Embryonic facial prominence (tissue), 1 donor: ENCODE measurements around the gene FLAD1.

Source experiments
- DNase-seq: peaks from one replicate; pipeline ENCODE4 v3.0.0-alpha.2; 2016; ENCODE audit errors: extremely low spot score

The FLAD1 gene

DNA sequence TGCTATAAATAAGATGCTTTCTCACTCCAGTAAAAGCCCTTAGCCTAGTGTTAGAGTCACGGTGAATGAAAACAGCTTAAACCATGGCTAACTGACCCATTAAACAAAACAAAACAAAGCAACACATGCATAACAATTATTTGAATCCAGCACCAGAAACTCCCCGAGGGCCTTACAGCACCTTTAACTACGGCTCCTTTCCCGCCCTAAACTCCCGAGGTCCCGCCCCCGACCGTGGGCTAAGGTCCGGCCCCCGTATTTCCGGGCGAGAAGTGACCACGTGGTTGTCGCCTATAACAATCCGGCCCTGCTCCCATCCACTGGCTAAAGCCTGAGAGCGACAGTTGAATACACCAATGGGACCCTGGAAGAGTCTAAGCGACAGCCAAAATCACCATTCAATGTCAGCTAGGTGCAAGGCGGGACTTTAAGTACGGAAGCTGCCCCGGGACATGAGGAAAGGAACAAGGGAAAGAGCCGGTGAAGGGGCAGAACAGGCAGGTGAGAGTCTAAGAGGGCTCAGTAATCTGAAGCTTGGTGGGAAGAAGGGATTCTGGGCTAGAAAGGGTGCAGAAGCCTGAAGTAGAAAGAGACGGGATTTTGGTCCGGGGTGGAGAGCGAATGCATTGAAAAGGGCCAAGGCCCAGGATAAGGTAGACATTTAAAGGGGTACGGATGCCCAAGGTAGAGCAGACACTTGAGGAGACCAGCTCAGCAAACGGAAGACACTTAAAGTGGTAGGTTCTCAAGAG is at the start of gene FLAD1:
FLAD1 (plus strand) TSS at position 448 of the 752 bp plus-strand sequence. CDS start 351 bp downstream, outside the sequence.
- peak; percentile 98 for DNase-seq

DNA sequence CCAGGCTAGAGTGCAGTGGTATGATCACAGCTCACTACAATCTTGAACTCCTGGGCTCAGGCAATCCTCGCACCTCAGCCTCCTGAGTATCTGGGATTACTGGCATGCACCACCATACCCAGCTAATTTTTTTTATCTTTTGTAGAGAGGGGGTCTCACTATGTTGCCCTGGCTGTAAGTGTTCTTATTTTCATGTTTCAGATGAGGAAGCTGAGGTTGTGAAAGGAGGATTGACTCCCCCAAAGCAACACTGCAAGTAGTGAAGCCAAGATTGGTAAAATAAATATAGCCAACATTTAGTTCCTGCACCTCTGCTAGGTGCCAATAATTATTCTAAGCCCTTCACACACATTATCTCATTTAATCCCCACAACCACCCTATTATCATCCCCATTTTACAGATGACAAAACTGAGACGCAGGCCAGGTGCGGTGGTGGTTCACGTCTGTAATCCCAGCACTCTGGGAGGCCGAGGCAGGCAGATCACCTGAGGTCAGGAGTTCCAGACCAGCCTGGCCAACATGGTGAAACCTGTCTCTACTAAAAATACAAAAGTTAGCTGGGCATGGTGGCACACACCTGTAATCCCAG is 48.7 kb upstream of the FLAD1 start:
- no peak for DNase-seq

DNA sequence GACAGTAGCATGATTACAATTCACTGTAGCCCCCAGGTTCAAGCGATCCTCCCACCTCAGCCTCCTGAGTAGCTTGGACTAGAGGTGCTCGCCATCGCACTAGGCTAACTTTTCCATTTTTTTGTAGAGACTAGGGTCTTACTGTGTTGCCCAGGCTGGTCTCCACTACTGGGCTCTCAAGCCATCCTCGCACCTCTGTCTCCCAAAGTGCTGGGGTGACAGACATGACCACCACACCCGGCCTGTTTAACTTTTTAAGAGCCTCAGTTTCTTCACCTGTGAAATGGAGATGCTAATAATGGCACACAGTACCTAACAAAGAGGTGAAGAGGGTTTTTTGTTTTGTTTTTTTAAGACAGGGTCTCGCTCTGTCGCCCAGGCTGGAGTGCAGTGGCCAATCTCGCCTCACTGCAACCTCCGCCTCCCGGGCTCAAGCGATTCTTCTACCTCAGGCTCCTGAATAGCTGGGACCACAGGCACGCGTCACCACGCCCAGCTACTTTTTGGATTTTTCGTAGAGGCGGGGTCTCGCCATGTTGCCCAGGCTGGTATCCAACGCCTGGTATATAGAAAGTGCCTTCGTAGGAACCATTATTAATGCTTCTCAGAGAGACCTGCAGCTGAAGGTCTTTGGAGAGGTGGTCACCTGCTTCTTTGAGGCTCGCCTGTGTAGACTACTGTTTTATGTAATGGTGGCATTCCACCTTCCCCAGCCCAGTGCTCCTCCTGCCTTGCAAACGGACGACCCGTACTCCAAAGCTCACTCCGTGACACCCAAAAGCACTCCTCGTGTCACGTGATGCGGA is 47.2 kb upstream of the FLAD1 start:
- DNase-seq, result no peak

DNA sequence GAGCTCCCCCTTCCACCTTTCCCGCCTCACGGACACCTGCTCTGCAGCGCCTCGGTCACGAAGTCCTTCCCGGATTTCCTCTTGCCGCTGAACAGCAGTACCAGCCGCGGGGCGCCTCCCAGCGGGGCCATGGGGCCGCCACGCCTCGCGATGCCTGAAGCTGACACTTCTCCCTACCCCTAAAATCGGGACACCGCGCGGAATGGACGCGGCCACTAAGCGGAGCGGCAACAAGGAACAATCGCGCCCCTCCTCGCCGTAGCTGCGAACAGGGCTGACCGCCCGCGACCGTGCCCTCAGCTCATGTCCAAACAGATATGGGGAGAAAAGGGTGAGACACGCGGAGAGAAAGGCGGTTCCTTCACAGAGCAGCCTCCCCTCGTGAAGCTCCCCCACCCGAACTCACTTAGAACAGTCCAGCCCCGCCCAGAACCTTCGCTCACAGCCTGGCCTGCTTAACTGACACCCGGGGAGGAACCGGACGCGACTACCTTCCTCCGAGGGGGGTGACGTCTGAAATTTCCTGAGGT is 46.5 kb upstream of the FLAD1 start, which contains the start of gene PMVK:
PMVK (minus strand) TSS at position 165 of the 530 bp plus-strand sequence; CDS start at position 131, 34 bp downstream.
- peak; percentile 93 for DNase-seq

DNA sequence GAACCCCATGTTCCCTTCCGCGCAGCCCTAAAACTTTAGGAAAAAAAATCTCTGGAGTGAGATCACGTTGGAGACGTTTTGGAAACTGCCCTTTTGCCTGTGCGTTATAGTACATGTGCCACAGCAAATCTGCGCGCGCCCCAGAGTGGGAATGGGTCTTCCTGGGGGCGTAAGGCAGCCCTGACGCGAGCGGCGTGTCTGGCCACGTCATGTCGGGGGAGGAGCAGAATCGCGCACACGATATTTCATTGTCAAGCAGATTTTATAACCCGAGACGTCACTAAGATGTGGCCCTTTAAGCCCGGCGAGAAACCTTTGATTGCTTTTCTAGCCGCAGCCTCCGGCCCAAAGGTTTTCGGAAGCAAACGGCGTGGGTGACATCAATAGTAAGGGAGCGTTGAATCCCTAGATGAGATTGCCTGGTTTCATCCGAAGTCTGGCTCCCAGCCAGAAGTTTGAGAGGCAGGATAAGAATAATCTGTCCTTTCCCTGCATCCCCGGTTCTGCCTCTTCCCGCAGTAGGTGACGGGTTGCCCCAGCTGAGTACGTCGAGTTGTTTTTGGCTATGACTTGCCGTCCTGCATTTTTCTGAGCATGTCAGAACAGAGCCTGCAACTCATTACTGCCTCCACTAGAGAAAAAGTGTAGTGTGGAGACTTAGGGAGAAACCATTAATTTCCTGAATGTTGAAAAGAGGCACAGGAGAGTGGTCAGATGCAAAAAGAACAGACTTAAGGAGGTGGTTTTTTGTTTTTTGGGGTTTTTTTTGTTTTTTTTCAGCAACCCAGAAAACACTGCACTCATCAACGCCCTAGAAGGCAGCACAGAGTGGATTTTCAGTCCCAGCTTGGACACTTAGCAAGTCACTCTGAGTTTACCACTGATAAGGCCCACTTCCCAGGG is 45.8 kb upstream of the FLAD1 start:
- DNase-seq, result peak; percentile 91

DNA sequence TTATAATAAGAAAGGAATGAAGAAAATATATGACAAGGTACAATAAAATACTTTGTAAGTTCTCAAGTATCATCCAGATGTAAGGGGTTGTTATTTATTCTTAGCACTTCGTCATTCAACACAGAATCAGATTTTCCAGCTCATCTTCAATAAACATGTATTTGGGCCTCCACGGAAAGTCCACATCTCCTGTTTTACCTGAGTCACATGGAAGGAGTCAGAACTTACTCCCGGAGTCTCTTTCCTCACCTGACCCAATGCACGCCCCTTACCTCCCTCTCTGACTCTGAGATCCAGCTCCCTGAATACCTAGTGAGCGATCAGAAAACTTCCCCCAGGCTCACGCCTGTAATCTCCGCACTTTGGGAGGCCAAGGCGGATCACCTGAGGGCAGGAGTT is 45.2 kb upstream of the FLAD1 start:
- no peak for DNase-seq

DNA sequence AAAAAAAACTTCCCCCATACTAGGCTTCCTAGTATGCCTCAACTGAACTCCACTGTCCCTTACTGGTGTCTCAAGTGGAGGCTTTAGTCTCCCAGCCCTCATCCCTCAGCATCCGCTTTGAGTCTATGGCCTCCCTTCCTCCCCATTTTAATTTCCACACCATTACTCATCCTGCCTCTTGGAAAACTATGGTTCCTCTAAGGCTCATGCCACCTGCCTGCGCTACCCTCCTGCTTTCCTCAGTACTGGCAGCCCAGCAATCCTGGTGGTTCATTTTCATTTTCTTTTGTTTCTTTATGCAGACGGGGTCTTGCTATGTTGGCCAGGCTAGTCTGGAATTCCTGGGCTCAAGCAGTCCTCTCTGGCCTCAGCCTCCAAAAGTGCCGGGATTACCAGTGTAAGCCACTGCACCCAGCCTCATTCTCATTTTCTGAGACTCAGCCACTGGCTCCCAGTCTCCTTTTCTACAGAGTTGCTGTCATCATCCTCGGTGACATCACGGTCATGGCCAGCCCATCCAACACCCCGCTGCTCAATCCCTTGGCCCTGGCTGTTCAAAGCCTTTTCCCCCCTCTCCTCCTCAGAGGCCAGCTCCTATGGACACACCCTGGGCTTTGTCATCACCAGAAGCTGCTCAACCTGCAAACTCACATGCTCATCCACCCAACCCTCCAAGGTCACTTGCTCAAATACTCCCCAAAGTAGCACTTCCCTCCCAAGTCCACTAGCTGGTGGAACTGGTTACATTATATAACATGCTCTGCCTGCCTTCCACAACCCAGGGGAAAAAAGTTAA is 44.3 kb upstream of the FLAD1 start:
- no peak for DNase-seq

DNA sequence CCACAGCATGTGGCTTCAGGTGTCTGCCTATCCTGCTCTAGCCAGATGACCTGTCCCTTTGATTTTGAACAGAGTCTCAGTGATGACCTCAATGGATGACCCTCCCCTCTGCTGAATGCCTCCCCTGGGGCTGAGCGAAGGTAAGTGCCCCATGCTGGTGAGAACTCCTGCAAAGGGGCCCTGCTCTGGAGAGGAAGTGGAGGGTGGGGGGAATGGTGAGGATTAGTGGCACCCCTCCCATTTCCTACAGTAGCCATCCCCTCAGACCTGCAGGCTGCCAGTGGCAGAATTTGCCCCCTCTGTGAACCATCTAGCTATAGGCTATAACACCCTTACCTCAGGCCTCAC is 43.0 kb upstream of the FLAD1 start:
- DNase-seq, result no peak

DNA sequence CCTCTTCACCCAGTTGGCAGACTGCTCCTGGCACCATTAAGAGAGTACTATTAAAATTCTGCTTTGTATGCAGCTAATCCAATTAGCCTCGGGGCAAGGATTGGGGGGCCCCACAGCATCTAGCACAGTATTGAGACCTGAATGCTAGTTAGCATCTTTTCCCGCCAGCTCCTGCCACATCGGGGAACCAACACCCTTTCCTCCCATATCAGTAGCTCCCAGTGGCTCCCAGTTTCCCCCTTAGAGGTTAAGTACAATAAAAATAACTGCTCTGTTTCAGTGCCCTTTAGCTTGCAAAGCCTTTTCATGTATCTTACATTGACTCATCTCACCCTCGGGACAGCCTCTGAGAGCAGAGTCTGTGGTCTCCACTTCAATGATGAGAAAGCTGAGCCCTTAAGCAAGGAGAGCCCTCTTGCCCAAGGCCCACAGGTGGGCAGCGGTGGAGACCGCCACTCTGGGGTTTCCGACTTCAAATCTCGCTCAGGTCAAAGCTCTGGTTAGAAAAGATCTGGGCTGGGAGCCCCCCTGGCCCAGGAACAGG is 42.4 kb upstream of the FLAD1 start:
- no peak for DNase-seq

DNA sequence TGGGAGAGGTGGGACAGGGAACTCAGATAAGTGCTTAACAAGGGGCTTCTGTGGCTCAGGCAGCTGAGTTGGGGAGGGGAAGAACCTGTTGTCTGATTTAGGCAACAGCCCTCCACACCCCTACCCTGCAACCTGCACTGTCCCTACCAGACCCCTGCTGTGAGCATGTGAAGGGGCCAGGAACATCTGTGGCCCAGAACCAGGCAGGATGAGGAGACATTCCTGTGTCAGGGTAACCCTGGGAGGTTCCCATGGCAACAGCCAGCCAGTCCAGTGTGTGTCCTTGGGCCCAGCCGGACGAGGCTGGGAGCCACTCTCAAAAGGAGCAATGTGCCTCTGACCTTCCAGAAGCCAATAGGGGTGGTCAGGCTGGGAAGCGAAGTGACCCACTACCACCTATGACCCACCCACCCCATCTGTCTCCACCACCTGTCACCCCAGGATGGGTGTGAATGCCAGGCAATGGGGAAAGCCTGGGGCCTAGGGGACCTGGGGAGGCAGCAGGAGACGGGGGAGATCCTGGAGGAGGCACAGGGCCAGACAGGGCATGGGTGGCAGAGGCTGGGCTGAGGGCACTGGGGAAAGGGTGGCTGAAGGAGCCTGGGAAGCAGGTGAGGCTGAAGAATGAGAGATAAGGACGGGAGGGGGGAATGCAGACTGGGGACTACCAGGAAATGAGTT is 41.7 kb upstream of the FLAD1 start:
- DNase-seq, result no peak

DNA sequence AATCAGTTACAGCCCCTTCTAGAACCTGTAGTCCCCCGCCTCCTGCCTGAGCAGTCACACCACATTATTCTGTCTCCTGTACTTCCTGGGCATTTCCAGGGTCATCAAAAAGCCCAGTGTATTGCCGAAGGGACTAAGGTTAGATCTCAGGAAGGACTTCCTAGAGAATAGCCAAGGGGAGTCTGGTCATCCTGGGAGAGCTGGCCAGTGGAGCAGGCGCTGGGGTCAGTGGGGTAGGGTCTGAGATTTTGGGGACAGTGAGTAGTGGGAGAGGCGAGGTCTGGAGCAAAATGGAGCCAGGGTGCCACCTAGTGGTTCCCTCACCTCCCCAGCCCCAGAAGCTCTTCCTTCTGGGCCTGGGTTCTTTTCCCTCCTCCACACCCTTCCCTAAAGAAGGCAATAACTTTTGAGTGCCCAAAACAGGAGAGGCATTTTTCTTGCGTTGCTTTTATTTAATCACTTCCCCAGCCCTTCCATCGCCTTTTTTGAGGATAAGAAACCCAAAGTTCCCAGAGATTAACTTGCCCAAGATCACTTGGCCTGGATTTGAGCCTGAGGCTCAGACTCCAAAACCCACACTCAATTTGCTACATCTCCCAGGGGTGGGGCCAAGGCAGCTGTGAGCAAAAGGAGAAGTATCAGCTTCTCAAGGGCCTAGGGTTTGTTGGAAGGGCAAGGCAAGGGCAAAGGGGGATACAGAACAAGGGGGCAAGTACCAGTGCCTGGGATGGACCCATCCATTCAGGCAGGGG is 39.3 kb upstream of the FLAD1 start:
- no peak for DNase-seq

DNA sequence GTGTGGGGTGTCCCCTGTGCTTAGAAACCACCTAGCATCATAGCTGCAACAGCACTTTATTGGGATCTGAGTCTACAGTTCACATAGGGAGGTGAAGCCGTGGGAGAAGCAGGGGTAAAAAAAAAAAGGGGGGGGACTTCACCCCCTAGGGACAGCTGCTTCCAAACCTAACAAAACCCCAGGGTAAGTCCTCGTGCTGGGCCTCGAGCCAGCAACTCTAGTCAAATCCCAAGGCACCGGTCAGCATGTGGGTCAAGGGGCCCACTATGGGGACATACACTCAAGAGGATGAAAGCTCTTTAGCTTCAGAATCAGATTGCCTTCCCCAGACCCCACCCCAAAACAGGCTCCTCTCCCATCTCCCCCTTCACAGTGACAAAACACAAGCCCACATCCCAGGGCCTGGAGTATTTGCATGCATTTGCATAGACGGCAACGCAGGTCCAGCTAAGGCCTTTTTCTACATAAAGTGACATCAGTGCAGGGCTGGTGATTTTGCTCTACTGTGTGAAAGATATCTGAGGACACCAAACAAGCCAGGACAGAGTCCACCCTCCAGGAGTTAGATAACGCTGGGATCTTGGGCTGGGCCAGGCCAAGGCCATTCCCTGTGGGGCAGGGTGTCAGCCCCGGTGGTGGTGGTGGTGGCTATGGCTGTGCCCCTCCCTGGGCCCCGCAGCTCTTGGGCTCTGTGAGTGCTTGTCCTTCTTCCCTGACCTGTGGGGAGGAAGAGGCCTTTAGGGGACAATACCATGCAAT is 38.6 kb upstream of the FLAD1 start:
- DNase-seq, result no peak

DNA sequence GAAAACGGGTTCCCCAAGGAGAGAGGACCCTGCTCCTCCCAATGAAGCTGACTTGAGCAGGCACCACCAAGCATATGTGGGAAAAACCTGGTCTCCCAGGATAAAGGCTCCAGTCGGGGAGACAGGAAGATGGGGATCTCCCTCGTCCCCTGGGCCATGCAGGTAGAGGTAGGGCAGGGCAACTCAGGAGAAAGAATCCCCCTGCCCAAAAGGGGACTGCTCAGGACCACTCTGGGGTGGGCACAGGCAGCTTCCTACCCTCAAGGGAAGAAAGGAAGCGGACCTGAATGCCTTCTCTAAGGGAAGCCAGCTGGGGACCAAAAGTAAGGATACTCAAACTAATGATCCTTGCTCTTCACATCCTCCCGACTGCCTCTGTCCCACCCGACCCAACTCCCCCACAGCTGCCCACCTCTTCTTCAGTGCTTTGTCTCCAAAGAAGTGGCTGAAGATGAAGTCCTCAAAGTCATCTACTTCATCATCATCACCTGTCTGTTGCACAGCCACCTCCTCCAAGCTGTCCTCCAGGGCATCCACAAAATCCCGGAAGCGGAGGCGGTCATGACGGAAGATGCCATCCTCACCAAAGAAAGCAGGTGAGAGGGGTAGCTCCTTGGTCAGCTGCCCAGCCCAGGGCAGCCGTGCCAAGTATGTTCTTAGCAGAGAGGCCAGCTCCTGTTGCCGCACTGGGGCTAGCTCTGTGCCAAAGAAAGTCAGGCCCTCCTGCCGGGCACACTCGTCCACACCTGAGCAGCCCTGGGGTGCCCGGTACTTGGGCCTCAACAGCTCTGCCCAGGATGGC is 37.8 kb upstream of the FLAD1 start:
- no peak for DNase-seq

DNA sequence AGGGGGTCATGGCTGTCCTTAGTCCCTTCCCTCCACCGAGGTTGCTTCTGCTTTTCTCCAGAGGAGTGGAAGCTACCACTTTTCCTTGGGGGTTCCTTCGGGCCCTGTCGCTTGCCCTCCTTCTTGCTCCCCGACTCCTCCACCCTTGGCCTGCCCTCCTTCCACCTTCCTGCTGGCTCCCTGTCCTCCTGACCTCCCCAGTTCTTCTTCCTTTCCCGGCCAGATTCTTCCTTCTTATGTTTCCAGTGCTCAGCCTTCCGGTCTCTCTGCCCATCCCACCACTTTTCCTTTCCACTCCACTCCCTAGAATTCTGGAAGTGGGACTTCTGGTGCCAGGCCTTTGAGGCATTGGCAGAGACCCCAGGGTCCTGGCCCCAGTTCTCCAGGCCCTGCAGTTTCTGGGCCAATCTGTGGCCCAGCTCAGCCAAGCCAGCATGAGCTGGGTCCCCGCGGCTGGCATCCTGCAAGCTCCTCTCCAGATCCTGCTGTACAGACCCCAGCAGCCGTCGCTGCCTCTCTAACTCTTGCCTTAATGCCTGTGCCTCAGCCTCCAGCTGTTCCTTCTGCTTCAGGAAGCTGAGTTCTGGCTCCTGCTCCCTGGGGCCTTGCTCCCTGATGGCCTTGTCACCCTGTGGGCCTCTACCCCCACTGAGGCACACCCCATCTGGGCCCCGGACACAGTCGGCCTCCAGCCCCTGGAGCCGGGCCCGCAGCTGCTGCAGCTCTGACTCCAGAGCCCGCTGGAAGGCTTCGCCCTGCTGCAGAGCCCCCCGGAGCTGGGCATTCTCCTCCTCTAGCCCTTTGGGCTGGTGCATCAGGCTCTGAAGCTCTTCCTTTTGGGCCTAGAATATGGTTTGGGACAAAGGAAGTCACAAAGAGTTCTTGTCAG is 36.9 kb upstream of the FLAD1 start:
- no peak for DNase-seq

DNA sequence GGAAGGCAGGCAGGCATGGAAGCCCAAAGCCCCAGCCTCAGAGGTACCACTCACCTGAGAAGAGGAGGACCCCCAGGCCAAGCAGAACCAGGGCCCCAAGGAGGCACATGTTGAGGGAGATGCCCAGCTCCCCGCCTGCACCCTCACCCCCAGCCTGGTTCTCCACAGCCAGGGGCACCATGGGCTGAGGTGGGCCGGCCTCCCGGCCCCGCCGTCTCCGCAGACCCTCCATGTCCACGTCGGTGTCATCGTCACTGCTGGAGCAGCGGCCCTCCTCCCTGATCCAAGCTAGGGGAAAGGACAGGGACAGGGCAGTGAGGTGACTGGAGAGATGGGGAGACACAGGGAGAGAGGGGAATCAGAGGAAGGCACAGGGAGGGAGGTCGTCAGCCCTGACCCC is 35.1 kb upstream of the FLAD1 start:
- DNase-seq, result no peak

DNA sequence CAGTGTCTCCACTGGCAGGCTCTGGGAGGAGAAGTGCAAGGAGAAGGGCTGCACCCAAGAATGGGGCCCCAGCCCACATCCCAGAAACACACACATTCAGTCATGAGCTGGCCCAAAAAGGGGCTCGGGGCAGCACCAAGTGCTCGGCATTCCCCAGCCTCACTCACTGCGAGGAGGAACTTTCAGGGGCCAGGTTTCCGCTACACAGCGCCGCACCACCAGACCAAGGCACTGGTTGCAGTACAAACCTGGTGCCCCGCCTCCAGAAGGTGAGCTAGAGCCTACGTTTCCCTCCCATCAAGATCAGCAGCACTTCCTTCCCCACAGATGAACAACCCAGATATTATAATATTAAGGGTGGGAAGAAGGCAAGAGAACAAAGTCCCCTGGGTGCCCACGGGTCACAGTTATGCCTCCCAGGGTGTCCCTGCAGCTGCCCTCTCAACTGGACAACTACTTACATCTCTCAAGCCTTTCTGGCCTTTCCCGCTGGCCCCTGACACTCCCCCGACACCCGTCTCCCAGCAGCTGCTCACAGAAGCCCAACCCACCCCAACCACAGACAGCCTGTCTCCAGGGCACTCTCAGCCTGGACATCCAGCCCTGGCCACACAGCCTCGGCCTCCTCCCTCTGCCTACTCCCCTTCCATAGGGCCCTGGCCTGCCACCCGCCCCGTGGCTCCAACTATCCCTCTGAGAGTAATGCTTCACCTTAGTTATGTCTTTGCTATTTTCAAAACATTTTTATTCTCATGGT is 31.1 kb upstream of the FLAD1 start:
- DNase-seq, result no peak
